GM19238 (cell line): ENCODE results near the gene KY.
"Not testable (repeated sequence)": the region's sequence is repeated elsewhere in the genome, so short reads cannot be mapped to it uniquely, and the experiment has no call there.

Experiments used
- DNase-seq: peaks from one replicate; pipeline ENCODE4 v3.0.0; 2011; ENCODE audit warnings: low spot score; ENCODE audit not compliant: insufficient read length

KY gene

DNA sequence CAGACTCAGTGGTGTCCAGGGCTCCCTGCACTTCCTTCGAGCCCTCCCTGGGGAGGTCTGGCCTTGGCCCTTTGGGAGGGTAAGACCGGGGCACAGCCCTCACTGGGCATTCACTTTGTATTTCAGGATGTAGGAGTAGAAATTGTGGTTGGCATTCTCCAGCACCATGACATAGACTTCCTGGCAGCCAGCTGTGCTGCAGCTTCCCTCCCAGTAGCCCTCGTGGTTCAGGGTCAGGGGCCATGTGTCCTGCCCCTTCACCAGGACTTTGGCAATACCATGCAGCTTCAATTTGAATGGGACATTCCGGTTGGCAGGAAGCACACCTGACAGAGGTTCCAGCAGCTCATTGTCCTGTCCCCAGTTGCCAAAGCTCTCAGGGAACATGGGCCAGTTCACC is 47.3 kb downstream of the KY start:
- no peak for DNase-seq

GRCh38 chr3:134602440-134602814 is 48.4 kb downstream of the KY start:
- DNase-seq: no peak

DNA sequence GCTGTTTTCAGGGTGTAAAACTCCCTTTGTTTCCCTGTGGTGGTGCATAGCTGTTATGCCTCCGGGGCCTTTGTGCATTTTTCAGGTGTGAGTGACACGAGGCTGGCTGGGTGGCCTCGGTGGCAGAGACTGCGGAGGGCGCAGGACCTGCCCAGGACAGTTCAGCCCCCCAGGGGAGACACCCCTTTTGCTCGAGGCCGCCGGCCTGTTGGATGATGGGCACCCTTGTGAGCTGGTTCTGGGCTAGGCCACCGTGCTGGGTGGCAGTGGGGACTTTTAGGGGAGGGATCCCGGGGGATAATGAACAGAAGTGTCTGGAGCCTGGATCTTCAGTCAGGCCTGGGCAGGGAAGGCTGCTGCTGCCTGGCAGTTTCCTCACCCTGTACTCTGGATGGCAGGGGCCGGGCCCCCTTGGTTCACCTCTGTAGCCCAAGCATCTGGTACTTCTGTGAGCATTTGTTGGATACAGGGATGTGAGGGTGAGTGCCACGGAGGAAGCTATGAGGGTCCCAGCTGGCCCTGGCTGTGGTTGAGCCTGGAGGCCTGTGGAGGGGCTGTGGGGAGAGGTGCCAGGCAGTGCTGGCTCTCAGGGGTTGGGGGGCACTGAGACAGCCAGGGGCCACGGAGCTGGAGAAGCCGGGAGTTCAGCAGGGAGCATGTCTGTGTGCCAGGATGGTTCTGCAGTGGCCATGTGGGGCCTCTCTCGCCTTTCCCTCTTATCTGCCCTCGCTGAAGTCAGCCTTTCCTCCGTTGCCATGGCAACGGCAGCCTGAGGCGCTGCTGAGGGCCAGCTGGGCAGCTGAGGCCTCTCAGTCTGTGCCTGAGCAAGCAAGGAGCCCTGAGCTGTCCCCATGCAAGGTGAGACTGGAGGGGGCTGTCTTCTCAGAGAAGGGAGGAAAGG is 49.0 kb downstream of the KY start:
- DNase-seq: no peak

- peak; percentile 64 for DNase-seq
These were observed 49.9 kb downstream of the KY start for GRCh38 chr3:134600685-134601463.

DNA sequence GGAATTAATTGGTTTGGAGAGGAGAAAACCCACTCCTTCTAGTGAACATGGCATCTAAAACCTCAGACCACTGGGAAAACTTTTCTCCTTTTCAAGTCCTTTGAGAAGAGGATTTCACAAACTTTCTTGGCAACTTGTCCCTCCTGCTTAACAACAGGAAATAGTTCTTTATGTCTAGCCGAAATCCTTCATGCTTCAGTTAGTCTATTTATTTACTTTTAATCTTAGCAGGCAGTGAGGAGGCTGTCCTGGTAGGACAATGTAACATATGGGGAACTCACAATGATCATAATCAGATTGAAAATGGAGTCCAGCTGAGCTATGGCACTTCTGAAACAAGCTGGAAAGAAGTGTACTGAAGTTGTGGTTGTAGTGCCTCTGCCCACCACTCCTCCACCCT is 50.6 kb downstream of the KY start:
- DNase-seq: no peak

DNA sequence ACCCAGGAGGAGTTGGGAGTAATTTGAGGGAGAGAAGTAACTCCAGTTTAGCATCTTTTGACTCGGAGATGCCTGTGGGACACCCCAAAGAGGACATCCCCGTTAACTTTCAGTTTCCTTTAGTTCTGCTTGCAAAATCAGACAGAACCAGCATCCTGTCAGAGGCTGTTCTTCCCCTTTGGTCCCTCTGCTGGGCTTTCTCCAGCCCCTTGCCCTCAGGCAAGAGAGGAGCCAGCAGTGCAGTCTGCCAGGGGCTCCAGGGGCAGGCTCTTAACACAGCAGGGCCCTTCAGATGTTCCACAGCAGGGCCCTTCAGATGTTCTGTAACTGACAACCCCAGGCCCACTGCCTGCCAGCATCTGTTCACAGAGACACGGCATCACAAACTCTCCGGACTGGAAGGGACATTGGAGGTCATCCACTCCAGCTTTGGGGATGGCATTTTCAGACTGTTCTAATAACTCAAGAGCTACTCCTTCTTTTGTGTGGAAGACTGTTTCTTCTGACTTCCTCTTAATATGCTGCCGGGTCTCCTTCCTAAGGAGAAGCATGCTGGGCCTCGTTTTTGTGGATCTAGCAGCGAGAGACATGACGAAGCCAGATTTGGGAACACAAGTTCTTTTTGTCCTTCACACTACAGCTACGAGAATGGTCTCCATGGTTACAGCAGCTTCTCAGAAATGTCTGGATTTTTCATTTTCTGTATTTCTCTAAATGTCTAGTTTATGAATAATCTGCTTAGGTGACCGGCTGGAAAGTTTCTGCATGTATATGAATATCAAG is 51.9 kb downstream of the KY start:
- DNase-seq: no peak

DNA sequence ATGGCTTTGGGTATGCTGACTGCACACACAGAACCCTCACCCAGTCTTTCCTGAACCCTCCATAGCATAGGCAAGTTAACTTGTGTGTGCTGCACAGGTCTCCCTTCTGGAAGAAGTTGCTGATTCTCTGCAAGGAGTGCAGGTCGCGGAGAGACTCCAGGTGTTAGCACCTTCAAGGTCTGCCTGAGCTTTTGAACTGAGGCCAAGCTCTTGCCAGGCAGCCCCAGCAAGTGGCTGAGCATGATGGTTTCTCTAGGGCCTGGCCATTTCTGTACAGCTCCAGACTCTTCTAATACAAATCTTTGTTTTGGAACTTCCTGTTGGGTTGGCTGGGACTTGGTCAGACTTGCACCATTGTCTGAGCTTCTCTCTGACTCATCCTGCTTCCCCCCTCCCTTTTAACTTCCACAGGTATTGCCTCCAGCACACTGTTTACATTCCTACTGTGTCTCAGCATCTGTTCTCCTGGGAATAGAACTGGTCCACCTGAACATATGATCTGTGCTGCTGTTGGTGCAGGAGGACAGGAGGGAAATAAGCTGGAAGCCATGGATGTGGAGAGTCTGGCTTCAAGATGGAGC is 53.3 kb downstream of the KY start:
- no peak for DNase-seq

DNA sequence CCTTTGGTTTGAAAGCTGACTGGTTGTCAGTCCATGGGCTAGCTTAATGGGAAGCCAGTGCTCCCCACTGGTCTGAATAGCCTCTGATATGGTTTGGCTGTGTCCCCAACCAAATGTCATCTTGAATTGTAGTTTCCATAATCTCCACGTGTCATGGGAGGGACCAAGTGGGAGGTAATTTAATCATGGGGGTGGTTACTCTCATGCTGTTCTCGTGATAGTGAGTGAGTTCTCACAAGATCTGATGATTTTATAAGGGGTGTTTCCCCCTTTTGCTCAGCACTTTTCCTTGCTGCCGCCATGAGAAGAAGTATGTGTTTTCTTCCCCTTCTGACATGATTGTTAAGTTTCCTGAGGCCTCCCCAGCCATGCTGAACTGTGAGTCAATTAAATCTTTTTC is 55.8 kb downstream of the KY start:
- not testable (repeated sequence) for DNase-seq

DNA sequence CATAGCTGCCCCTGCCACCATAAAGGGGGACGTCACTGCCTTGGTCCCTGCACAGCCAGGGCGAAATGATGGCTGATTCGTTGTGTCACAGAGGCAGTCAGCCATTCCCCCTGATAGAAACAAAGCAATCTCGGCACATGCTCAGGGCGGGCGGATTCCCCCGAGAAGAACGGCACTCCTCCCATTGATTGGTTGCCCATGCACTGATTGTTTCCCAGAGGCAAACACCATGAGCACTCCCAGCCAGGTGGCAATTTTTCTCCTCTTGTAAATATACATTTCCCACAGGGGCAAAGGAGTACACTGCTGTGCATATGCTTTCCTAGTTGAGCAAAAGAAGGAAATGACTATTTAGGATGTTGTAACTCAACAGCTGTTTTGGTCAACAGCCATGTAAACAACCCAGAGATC is 56.5 kb downstream of the KY start:
- no peak for DNase-seq

- DNase-seq: no peak
These were observed 58.0 kb downstream of the KY start for GRCh38 chr3:134592806-134593205.

GRCh38 chr3:134590766-134591165 is 60.1 kb downstream of the KY start:
- DNase-seq: no peak

DNA sequence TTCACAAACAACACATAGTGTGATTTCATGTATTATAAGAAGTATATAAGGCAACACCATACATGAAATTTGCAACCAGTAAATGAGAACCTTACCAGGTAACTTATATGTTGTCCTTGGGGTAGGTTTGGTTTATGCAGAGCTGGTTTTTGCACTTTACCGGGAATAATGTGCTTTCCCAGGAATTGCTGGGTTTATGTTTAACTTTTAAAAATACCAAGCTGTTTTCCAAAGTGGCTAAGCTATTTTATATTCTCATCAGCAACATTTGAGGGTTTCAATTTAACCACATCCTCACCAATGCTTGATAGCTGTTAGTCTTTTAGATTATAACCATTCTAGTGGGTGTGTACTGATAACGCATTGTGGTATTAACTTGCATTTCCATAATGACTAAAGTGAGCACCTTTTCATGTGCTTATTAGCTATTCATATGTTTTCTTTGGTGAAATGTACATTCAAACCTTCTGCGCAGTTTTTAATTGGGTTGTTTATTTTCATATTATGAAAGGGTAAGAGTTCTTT is 71.6 kb downstream of the KY start:
- no peak for DNase-seq

DNA sequence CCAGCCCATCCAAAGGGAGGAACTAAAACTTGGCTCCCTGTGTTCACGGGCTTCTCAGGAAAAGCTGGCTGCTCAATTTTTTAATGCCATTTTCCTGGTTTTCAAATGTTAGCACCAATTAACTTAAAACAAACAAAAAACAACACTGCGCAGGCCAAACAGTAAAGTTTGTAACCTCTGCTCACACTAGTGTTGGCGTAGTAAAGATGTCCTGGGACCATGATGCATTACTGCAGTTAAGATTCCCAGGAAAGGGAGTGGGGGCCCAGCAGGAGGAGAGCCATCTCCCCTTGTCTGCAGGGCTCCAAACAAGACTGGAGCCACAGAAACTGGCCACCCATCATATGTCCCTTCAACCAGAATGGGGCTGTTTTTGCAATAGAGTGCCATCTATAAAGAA is 74.0 kb downstream of the KY start:
- DNase-seq: no peak

- DNase-seq: no peak
These were observed 74.4 kb downstream of the KY start for GRCh38 chr3:134576426-134576825.

DNA sequence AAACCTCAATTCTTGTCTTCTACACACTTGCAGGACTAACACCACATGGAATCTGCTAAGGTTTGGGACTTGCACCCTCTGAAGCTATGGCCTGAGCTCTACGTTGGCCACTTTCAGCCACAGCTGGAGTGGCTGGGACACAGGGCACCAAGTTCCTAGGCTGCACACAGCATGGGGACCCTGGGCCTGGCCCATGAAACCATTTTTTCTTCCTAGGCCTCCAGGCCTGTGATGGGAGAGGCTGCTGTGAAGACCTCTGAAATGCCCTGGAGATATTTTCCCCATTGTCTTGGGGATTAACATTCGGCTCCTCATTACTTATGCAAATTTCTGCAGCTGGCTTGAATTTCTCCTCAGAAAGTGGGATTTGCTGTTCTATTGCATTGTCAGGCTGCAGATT is 80.9 kb downstream of the KY start:
- DNase-seq: not testable (repeated sequence)

DNA sequence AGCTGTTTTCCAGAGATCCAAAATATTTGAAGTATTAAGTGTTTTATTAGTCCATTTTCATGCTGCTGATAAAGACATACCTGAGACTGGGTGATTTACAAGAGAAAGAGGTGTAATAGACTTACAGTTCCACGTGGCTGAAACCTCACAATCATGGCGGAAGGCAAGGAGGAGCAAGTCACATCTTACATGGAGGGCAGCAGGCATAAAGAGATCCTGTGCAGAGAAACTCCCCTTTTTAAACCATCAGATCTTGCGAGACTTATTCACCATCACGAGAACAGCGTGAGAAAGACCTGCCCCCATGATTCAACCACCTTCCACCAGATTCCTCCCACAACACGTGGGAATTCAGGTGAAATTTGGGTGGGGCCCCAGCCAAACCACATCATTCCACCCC is 82.0 kb downstream of the KY start:
- DNase-seq: no peak

GRCh38 chr3:134567605-134568004 is 83.2 kb downstream of the KY start:
- DNase-seq: no peak

DNA sequence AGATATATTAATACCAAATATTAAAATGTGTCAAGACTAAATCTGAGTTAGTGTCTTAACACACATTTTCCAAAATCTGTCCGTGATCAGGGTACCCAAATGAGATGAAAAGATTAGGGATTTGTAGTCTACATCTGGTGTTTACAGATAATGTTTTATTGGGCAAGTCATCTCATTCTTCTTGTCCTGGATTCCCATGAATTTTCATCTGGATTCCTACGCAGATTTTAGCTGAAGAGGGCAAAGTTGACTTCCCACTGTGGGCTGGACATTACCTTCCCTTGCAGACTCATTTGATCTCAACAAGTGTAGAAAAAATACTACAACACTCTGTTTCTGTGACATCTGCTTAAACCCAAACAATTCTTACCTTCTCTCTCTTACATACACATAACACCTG is 85.8 kb downstream of the KY start:
- no peak for DNase-seq

- DNase-seq: no peak
These were observed 87.2 kb downstream of the KY start for GRCh38 chr3:134563601-134564000.

DNA sequence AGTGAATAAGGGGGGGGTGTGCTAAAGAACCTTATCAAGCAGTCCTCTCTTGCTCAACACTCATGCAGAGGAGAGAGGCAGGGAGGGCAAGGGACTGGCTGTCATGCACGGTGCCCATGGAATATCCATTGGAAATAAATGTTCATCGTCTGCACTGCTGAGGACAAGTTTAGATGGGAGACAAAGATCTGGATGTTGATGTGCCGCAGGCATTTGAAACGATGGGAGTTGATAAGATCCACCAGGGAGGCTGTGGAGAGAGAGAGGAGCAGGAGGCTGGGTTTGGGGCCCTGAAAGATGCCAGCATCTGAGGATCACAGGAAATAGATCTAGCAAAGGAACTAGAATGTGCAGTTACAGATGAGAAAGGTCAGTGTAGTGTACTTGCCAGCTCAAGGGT is 88.8 kb downstream of the KY start:
- no peak for DNase-seq

GRCh38 chr3:134559591-134559990 is 91.2 kb downstream of the KY start:
- no peak for DNase-seq
